HepG2 (cell line): ENCODE data around the gene PPHLN1. TPM values are rescaled to one million over a fixed set of nuclear protein-coding genes. Genes with fewer than 3 reads are reported as not detected.

Experiments
- ATAC-seq: fragments of 200-7000 bp; cut with Tn5 transposase; 3 replicates; pipeline ENCODE4 v1.9.1; 2020; ENCODE audit warnings: mild to moderate bottlenecking, moderate library complexity
- BruUV-seq: library from RNA; stranded (reverse); fragments of 400-500 nt; replicated peaks from 2 replicates; lab custom pipeline; 2021; lab: Mats Ljungman, UMichigan
- CTCF ChIA-PET: fragments of 300-600 bp; formaldehyde crosslinking; extraction: SDS; loops from one replicate; lab custom pipeline; 2021; ENCODE audit warnings: low total read pairs, inconsistent platforms, low intra/inter-chr PET ratio; lab: Yijun Ruan, JAX
- POLR2A ChIA-PET: fragments of 350-600 bp; sonication (Branson Sonifier 250); formaldehyde crosslinking; loops from one replicate; lab custom pipeline; 2020; ENCODE audit warnings: antibody characterized with exemption, inconsistent platforms; lab: Yijun Ruan, JAX
- DNase-seq: peaks from one replicate; pipeline ENCODE4 v3.0.0-alpha.2; 2015; ENCODE audit warnings: low spot score
- FAIRE-seq: peaks from 3 replicates; lab custom pipeline; 2011; peaks lifted over from hg19 to GRCh38; lab: Jason Lieb, UNC
- H2AFZ ChIP-seq: one replicate; pipeline ENCODE4 v1.6.1; 2011; ENCODE audit warnings: low read length, inconsistent platforms
- H3K27ac ChIP-seq: fragments of 300-600 bp; 3 replicates; pipeline ENCODE4 v1.8.0; 2011; ENCODE audit warnings: mixed run types, mild to moderate bottlenecking, mixed read lengths, low read length, inconsistent platforms; ENCODE audit not compliant: insufficient read depth; ENCODE audit errors: extremely low read length
- H3K27me3 ChIP-seq, 2 experiments: fragments of 200-600 bp in 1 of 2; 2 replicates in 1 of 2; 3 replicates in 1 of 2; pipeline versions ENCODE4 v1.6.0 to v1.8.0; 2011; ENCODE audit warnings: low read length in 2 of 2, mild to moderate bottlenecking in 2 of 2, moderate library complexity in 2 of 2, inconsistent platforms in 1 of 2; ENCODE audit not compliant: insufficient read depth in 2 of 2, control insufficient read depth in 1 of 2
- H3K36me3 ChIP-seq, 2 experiments: fragments of 200-600 bp in 1 of 2; replicated peaks in 1 of 2; 2 replicates in 1 of 2; 3 replicates in 1 of 2; pipeline versions ENCODE4 v1.5.1 to v1.8.0; 2011; ENCODE audit warnings: low read length in 2 of 2, inconsistent platforms in 1 of 2; ENCODE audit not compliant: insufficient read depth in 2 of 2, control insufficient read depth in 1 of 2
- H3K4me1 ChIP-seq: 2 replicates; pipeline ENCODE4 v1.5.1; 2012; ENCODE audit warnings: low read length, inconsistent platforms; ENCODE audit not compliant: insufficient read depth
- H3K4me2 ChIP-seq: 2 replicates; pipeline ENCODE4 v1.6.0; 2011; ENCODE audit warnings: low read depth, low read length, inconsistent platforms
- H3K4me3 ChIP-seq, 3 experiments: fragments of 200-600 bp in 1 of 3; sonication (generic), shearing (Covaris generic) in 1 of 3; replicated peaks in 1 of 3; 2 replicates each; pipeline ENCODE4 v1.5.1; 2011 to 2016; ENCODE audit warnings: low read length in 3 of 3, inconsistent platforms in 2 of 3, low read depth in 2 of 3, mild to moderate bottlenecking in 2 of 3, control low read depth in 1 of 3, mixed read lengths in 1 of 3; ENCODE audit not compliant: insufficient read depth in 1 of 3
- H3K79me2 ChIP-seq: one replicate; pipeline ENCODE4 v1.6.1; 2011; ENCODE audit warnings: low read length, inconsistent platforms; ENCODE audit not compliant: insufficient read depth
- H3K9ac ChIP-seq: 2 replicates; pipeline ENCODE4 v1.6.0; 2011; ENCODE audit warnings: mild to moderate bottlenecking, low read depth, low read length, inconsistent platforms; ENCODE audit not compliant: insufficient read depth
- H3K9me3 ChIP-seq: 2 replicates; pipeline ENCODE4 v1.5.1; 2012; ENCODE audit warnings: mild to moderate bottlenecking, low read length
- H4K20me1 ChIP-seq: 2 replicates; pipeline ENCODE4 v1.6.0; 2011; ENCODE audit warnings: inconsistent platforms, mild to moderate bottlenecking, low read length, moderate library complexity; ENCODE audit not compliant: insufficient read depth
- HOMEZ ChIP-seq: IDR thresholded peaks from 2 replicates; pipeline ENCODE4 v1.6.1; 2016; ENCODE audit warnings: low read depth
- MED8 ChIP-seq: sonication (generic); formaldehyde crosslinking; IDR thresholded peaks from 2 replicates; pipeline ENCODE4 v1.8.1; 2023; ENCODE audit warnings: mild to moderate bottlenecking, missing genetic modification reagents; ENCODE audit not compliant: insufficient replicate concordance
- MTA3 ChIP-seq: sonication (generic); formaldehyde crosslinking; IDR thresholded peaks from 2 replicates; pipeline ENCODE4 v1.4.0; 2020; ENCODE audit warnings: missing genetic modification reagents
- NCOR1 ChIP-seq: fragments of 200-600 bp; sonication (generic); IDR thresholded peaks from 2 replicates; pipeline ENCODE4 v1.7.0; 2017; ENCODE audit warnings: antibody characterized with exemption, low read length, borderline replicate concordance
- RXRB ChIP-seq: IDR thresholded peaks from 2 replicates; pipeline ENCODE4 v1.6.1; 2016; ENCODE audit warnings: borderline replicate concordance, missing genetic modification reagents, missing compliant biosample characterization
- TFAP4 ChIP-seq: sonication (generic); IDR thresholded peaks from 2 replicates; pipeline ENCODE4 v1.6.1; 2016; ENCODE audit warnings: low read depth, borderline replicate concordance
- THAP7 ChIP-seq: sonication (generic); formaldehyde crosslinking; IDR thresholded peaks from 2 replicates; pipeline ENCODE4 v1.8.1; 2023; ENCODE audit warnings: mild to moderate bottlenecking, missing genetic modification reagents
- ZBTB8A ChIP-seq: sonication (generic); formaldehyde crosslinking; IDR thresholded peaks from 2 replicates; pipeline ENCODE4 v1.4.0; 2020; ENCODE audit warnings: mild to moderate bottlenecking, low read depth, missing genetic modification reagents, borderline replicate concordance
- ZMYM3 ChIP-seq: sonication (generic); formaldehyde crosslinking; IDR thresholded peaks from 2 replicates; pipeline ENCODE4 v1.5.1; 2020; ENCODE audit warnings: mild to moderate bottlenecking, missing genetic modification reagents
- ZNF367 ChIP-seq: sonication (generic); formaldehyde crosslinking; IDR thresholded peaks from 2 replicates; pipeline ENCODE4 v1.4.0; 2020; ENCODE audit warnings: missing genetic modification reagents, borderline replicate concordance
- ZNF782 ChIP-seq: sonication (generic); formaldehyde crosslinking; IDR thresholded peaks from 2 replicates; pipeline ENCODE4 v1.4.0; 2020; ENCODE audit warnings: missing genetic modification reagents, mild to moderate bottlenecking, borderline replicate concordance
- WGBS: methylation state at CpG from one replicate; pipeline ENCODE4 v1.1.6; 2017; ENCODE audit warnings: low lambda C conversion rate; 5-methylcytosine and 5-hydroxymethylcytosine counted together
- in situ Hi-C: cut with HindIII; loops from 2 replicates; pipeline ENCODE4 v1.10.0; 2017; ENCODE audit warnings: low pct_unique_long_range_greater_than_20kb; ENCODE audit not compliant: extremely low pct_ligation_motif_present
- intact Hi-C: fragments of 100-400 bp; cut with micrococcal nuclease; formaldehyde crosslinking; loops from one replicate; pipeline ENCODE4 v1.10.0; 2022; ENCODE audit not compliant: unreplicated experiment
- polyA plus RNA-seq, 8 experiments: library from polyadenylated mRNA; depleted of rRNA in 3 of 8; stranded (reverse) in 7 of 8; unstranded in 1 of 8; fragments of >200 nt; fragmentation: Illumina TruSeq in 4 of 8; extraction: Trizol in 4 of 8; gene quantifications; 2 replicates each; pipeline versions ENCODE4 v1.2.1 to v1.2.3, GENCODE V29; 2011 to 2016; ENCODE audit warnings: low read depth in 4 of 8, missing spikeins in 1 of 8, mixed read lengths in 1 of 8; ENCODE audit not compliant: insufficient read depth in 1 of 8
- total RNA-seq, 5 experiments: library from RNA; depleted of rRNA; stranded (reverse); fragments of >200 nt; fragmentation: Illumina TruSeq; extraction: Trizol; gene quantifications; 2 replicates each; pipeline ENCODE4 v1.2.3, GENCODE V29; 2016; ENCODE audit warnings: low read depth in 1 of 5

Gene PPHLN1
- total and polyA plus RNA-seq, 2 of the 13 experiments (the other 11 are each of a cell fraction or from before 2014, with no cell fraction given): 43.4 to 66.0 TPM

- no peak for TF ChIP-seq TFAP4
- TF ChIP-seq MED8 (CRISPR knock-in tag): no peak
- no peak for TF ChIP-seq ZMYM3 (CRISPR knock-in tag)
- no peak for TF ChIP-seq HOMEZ
- TF ChIP-seq NCOR1: no peak
- TF ChIP-seq THAP7 (CRISPR knock-in tag): no peak
These were observed 26.3 kb upstream of the PPHLN1 start (continued) for GRCh38 chr12:42299392-42300308.

GRCh38 chr12:42306297-42306696 is 19.7 kb upstream of the PPHLN1 start:
- no peaks in the 10 kb centered on the region; a peak in 1 of 5 replicates for H3K27me3 ChIP-seq
- DNase-seq (no peak), ATAC-seq (no peak), FAIRE-seq (no peak)
- H3K79me2 ChIP-seq: no peaks in the 10 kb centered on the region
- in situ Hi-C loops (no loop called here), intact Hi-C loops (no loop called here)
- no peak overlapping the region for H3K4me3 ChIP-seq
- WGBS: 70% methylated on average over 3 of the region's 3 CpGs
- H3K27ac ChIP-seq: no peak overlapping the region
- no peaks in the 10 kb centered on the region for H3K36me3 ChIP-seq
- no peak for TF ChIP-seq ZBTB8A (CRISPR knock-in tag)
- no peak for TF ChIP-seq RXRB (CRISPR knock-in tag)
- no peak for TF ChIP-seq ZNF367 (CRISPR knock-in tag)
- no peak for TF ChIP-seq MTA3 (CRISPR knock-in tag)
- TF ChIP-seq ZNF782 (CRISPR knock-in tag): no peak
- CTCF ChIA-PET: no interaction called here
- H3K9ac ChIP-seq: no peak overlapping the region
- H3K4me2 ChIP-seq: no peak overlapping the region
- H4K20me1 ChIP-seq: no peaks in the 10 kb centered on the region
- H3K9me3 ChIP-seq: no peaks in the 10 kb centered on the region
- no TSS peak for BruUV-seq
- H2AFZ ChIP-seq: no peak overlapping the region
- peaks cover 13% of the 10 kb centered on the region; the same call in 1 of the 2 replicates for H3K4me1 ChIP-seq
- POLR2A ChIA-PET: no interaction called here
